WTC11 (cell line): ENCODE measurements around the gene DENND11.

Source experiments
- GTF2I ChIP-seq: fragments of 250-450 bp; sonication (Bioruptor Pico); conservative IDR thresholded peaks from 2 replicates; pipeline ENCODE4 v1.4.0; 2021; ENCODE audit warnings: mild to moderate bottlenecking
- SMAD4 ChIP-seq: sonication (generic); formaldehyde crosslinking; IDR thresholded peaks from 2 replicates; pipeline ENCODE4 v1.8.0; 2022; ENCODE audit warnings: mild to moderate bottlenecking, missing genetic modification reagents
- TF ChIP-seq, protein P1 (sequence below): fragments of 200-600 bp; IDR thresholded peaks from 2 replicates; pipeline ENCODE4 v1.8.0; 2022; ENCODE audit warnings: antibody characterized with exemption
- TF ChIP-seq, protein P2 (sequence below): sonication (generic); formaldehyde crosslinking; conservative IDR thresholded peaks from 2 replicates; pipeline ENCODE4 v1.8.1; 2023; ENCODE audit warnings: mild to moderate bottlenecking, low read depth, missing genetic modification reagents, moderate library complexity

DNA sequence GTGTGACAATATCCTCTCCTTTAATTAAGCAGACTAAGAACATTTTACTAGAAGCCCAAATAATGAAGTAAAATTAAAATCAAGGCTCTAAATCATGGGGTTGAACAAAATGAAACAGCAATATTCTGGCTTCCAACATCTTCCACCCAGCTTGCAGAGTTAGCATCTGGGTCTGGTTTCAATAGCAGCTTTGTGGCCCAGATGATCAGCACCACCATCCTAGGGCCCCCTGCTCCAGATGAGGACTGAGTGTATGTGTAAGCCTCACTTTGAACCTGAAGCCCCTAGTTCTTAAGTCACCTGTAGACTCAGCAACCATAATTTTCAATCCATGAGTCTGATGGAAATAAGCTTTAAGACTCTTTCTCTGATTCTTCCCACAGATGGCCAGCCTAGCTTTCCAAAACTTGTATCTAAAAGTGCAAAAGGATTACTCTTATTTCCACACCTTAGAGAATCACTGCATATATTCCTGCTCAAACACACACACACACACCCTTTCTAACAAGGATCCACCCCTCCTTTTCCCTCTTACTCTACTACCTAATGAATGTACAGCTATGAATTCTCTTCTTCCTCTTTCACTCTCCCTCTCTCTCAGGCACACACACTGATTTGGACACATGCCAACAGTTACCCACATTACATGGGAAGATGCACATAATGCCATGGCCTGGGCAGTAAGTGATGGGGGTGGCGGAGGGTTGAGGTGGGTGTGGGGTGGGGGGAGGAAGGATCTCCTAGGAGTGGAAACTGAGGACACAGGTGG is 3.5 kb downstream of the DENND11 start:
- TF ChIP-seq SMAD4 (CRISPR knock-in tag) (no peak), GTF2I (CRISPR knock-in tag) (no peak)
- TF ChIP-seq, protein P1, sequence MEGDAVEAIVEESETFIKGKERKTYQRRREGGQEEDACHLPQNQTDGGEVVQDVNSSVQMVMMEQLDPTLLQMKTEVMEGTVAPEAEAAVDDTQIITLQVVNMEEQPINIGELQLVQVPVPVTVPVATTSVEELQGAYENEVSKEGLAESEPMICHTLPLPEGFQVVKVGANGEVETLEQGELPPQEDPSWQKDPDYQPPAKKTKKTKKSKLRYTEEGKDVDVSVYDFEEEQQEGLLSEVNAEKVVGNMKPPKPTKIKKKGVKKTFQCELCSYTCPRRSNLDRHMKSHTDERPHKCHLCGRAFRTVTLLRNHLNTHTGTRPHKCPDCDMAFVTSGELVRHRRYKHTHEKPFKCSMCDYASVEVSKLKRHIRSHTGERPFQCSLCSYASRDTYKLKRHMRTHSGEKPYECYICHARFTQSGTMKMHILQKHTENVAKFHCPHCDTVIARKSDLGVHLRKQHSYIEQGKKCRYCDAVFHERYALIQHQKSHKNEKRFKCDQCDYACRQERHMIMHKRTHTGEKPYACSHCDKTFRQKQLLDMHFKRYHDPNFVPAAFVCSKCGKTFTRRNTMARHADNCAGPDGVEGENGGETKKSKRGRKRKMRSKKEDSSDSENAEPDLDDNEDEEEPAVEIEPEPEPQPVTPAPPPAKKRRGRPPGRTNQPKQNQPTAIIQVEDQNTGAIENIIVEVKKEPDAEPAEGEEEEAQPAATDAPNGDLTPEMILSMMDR, result no peak
- TF ChIP-seq, protein P2, sequence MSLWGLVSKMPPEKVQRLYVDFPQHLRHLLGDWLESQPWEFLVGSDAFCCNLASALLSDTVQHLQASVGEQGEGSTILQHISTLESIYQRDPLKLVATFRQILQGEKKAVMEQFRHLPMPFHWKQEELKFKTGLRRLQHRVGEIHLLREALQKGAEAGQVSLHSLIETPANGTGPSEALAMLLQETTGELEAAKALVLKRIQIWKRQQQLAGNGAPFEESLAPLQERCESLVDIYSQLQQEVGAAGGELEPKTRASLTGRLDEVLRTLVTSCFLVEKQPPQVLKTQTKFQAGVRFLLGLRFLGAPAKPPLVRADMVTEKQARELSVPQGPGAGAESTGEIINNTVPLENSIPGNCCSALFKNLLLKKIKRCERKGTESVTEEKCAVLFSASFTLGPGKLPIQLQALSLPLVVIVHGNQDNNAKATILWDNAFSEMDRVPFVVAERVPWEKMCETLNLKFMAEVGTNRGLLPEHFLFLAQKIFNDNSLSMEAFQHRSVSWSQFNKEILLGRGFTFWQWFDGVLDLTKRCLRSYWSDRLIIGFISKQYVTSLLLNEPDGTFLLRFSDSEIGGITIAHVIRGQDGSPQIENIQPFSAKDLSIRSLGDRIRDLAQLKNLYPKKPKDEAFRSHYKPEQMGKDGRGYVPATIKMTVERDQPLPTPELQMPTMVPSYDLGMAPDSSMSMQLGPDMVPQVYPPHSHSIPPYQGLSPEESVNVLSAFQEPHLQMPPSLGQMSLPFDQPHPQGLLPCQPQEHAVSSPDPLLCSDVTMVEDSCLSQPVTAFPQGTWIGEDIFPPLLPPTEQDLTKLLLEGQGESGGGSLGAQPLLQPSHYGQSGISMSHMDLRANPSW (CRISPR knock-in tag), result no peak
